OCI-LY1 (cell line): ENCODE measurements around the gene MAGI2.

Experiments
- H2AFZ ChIP-seq: fragments of 200-600 bp; sonication (generic), shearing (Covaris generic); 2 replicates; pipeline ENCODE4 v1.6.0; 2014; ENCODE audit warnings: antibody characterized with exemption, mild to moderate bottlenecking, low read length
- H3F3A ChIP-seq: fragments of 200-600 bp; sonication (generic), shearing (Covaris generic); 2 replicates; pipeline ENCODE4 v1.6.0; 2014; ENCODE audit warnings: mild to moderate bottlenecking, antibody characterized with exemption, low read length, moderate library complexity; ENCODE audit not compliant: insufficient read depth
- H3K27ac ChIP-seq: fragments of 200-600 bp; sonication (generic); 2 replicates; pipeline ENCODE4 v1.5.1; 2014; ENCODE audit warnings: low read length, mixed run types, mild to moderate bottlenecking, low read depth; ENCODE audit not compliant: poor library complexity, severe bottlenecking
- H3K27me3 ChIP-seq: fragments of 200-600 bp; sonication (generic); 2 replicates; pipeline ENCODE4 v1.6.0; 2014; ENCODE audit warnings: antibody characterized with exemption, mild to moderate bottlenecking, low read length, moderate library complexity; ENCODE audit not compliant: insufficient read depth
- H3K36me3 ChIP-seq: fragments of 200-600 bp; sonication (generic); 2 replicates; pipeline ENCODE4 v1.6.1; 2014; ENCODE audit warnings: mild to moderate bottlenecking, antibody characterized with exemption, low read length, moderate library complexity, mixed read lengths; ENCODE audit not compliant: insufficient read depth
- H3K4me1 ChIP-seq: fragments of 200-600 bp; sonication (generic); 2 replicates; pipeline ENCODE4 v1.5.1; 2014; ENCODE audit warnings: mild to moderate bottlenecking, low read length, moderate library complexity; ENCODE audit not compliant: insufficient read depth, severe bottlenecking
- H3K4me2 ChIP-seq: fragments of 200-600 bp; sonication (generic), shearing (Covaris generic); 2 replicates; pipeline ENCODE4 v1.6.1; 2014; ENCODE audit warnings: low read length
- H3K4me3 ChIP-seq: fragments of 200-600 bp; sonication (generic); 2 replicates; pipeline ENCODE4 v1.5.1; 2014; ENCODE audit warnings: low read length, low read depth, mild to moderate bottlenecking, mixed read lengths; ENCODE audit not compliant: poor library complexity, severe bottlenecking
- H3K79me2 ChIP-seq: fragments of 200-600 bp; shearing (Covaris generic); 2 replicates; pipeline ENCODE4 v1.6.1; 2016; ENCODE audit warnings: mixed run types, low read length, mixed read lengths; ENCODE audit not compliant: insufficient read depth
- H3K9ac ChIP-seq: fragments of 200-600 bp; sonication (generic), shearing (Covaris generic); 2 replicates; pipeline ENCODE4 v1.6.1; 2014; ENCODE audit warnings: mild to moderate bottlenecking, low read length, mixed read lengths
- H3K9me2 ChIP-seq: fragments of 200-600 bp; sonication (generic), shearing (Covaris generic); 2 replicates; pipeline ENCODE4 v1.6.1; 2014; ENCODE audit warnings: low read depth, mild to moderate bottlenecking, low read length, mixed read lengths
- H3K9me3 ChIP-seq: fragments of 200-600 bp; shearing (Covaris generic); 2 replicates; pipeline ENCODE4 v1.6.1; 2014; ENCODE audit warnings: low read length, mixed read lengths
- H4K20me1 ChIP-seq: fragments of 200-600 bp; sonication (generic), shearing (Covaris generic); 2 replicates; pipeline ENCODE4 v1.6.0; 2016; ENCODE audit warnings: mild to moderate bottlenecking, low read length; ENCODE audit not compliant: insufficient read depth
- CTCF ChIP-seq: fragments of 200-600 bp; sonication (generic), shearing (Covaris generic); IDR thresholded peaks from 2 replicates; pipeline ENCODE4 v1.5.1; 2017; ENCODE audit warnings: mild to moderate bottlenecking, antibody characterized with exemption, low read length, moderate library complexity, mixed read lengths
- EZH2 ChIP-seq: fragments of 200-600 bp; sonication (generic), shearing (Covaris generic); IDR thresholded peaks from 2 replicates; pipeline ENCODE4 v1.8.0; 2017; ENCODE audit warnings: borderline replicate concordance, mixed run types, mild to moderate bottlenecking, antibody characterized with exemption, low read length, moderate library complexity, mixed read lengths

MAGI2 gene

GRCh38 chr7:78420001-78420400 lies 1033.5 kb downstream of the MAGI2 start:
- no peaks in the 10 kb centered on the region for H3K27me3 ChIP-seq
- no peaks in the 10 kb centered on the region for H4K20me1 ChIP-seq
- no peak overlapping the region for H3K4me2 ChIP-seq
- no peaks in the 10 kb centered on the region for H3K4me1 ChIP-seq
- no peak overlapping the region for H3K27ac ChIP-seq
- no peaks in the 10 kb centered on the region for H3K9me3 ChIP-seq
- no peaks in the 10 kb centered on the region for H3F3A ChIP-seq
- H3K4me3 ChIP-seq: no peak overlapping the region
- H3K9me2 ChIP-seq: no peaks in the 10 kb centered on the region
- H3K36me3 ChIP-seq: no peaks in the 10 kb centered on the region
- no peak overlapping the region for H2AFZ ChIP-seq
- H3K79me2 ChIP-seq: no peaks in the 10 kb centered on the region
- TF ChIP-seq EZH2 (no peak), CTCF (no peak)
- no peak overlapping the region for H3K9ac ChIP-seq

DNA sequence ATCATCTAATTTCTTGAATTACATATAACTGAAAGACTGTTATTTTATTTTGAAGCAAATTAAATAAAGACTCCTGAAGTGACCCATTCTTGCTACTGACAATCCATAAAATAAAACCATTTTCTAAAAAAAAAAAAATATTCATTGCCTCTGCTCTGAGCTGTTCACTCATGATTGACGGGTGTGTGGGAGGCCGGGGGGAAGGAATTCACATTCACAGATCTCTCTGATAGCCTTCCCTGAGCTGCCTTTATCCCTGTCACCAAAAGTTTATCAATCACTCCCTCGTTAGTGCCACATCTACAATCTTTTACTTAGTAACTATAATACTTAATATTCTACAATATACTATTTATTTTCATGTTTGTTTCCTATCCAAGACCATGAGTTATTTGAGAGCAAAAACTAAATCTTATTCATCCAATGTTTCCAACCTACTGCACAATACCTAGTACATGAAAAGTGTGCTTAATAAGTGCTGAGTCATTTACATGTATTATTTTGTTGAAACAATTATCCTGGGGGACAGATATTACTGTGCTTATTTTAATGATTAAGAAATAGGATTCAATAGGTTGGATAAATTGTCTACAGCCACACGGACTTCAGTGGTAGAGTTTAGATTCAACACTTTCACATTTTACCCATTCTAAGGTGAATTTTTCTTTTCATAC lies 1036.2 kb downstream of the MAGI2 start:
- Histone ChIP-seq H4K20me1 (no peaks in the 10 kb centered on the region), H3K79me2 (no peaks in the 10 kb centered on the region), H3K4me3 (no peak overlapping the region), H3K4me2 (no peak overlapping the region), H3K9me2 (no peaks in the 10 kb centered on the region), H3K9ac (no peak overlapping the region), H3K9me3 (no peaks in the 10 kb centered on the region), H2AFZ (no peak overlapping the region), H3K4me1 (no peaks in the 10 kb centered on the region), H3K27me3 (no peaks in the 10 kb centered on the region), H3K27ac (no peak overlapping the region), H3F3A (no peaks in the 10 kb centered on the region), H3K36me3 (no peaks in the 10 kb centered on the region)
- TF ChIP-seq CTCF (no peak), EZH2 (no peak)

- no peak overlapping the region for H3K4me2 ChIP-seq
- no peak for TF ChIP-seq CTCF
- no peak for TF ChIP-seq EZH2
Observed at GRCh38 chr7:78413568-78413967, 1039.9 kb downstream of the MAGI2 start.

More at GRCh38 chr7:78413568-78413967, 1039.9 kb downstream of the MAGI2 start:
- Histone ChIP-seq H3K9me3 (no peaks in the 10 kb centered on the region), H3K27ac (no peak overlapping the region), H3K79me2 (no peaks in the 10 kb centered on the region), H2AFZ (no peak overlapping the region), H4K20me1 (no peaks in the 10 kb centered on the region), H3K4me3 (no peak overlapping the region), H3K9me2 (no peaks in the 10 kb centered on the region), H3K27me3 (no peaks in the 10 kb centered on the region), H3K36me3 (no peaks in the 10 kb centered on the region), H3F3A (no peaks in the 10 kb centered on the region), H3K4me1 (no peaks in the 10 kb centered on the region), H3K9ac (no peak overlapping the region)
